Measurements from ENCODE around the gene CSTA. TPM values are rescaled to one million over a fixed set of nuclear protein-coding genes. Genes with fewer than 3 reads are reported as not detected.

Gene CSTA
- total RNA-seq, 1 donor from 2014 or later, result not detected

DNA sequence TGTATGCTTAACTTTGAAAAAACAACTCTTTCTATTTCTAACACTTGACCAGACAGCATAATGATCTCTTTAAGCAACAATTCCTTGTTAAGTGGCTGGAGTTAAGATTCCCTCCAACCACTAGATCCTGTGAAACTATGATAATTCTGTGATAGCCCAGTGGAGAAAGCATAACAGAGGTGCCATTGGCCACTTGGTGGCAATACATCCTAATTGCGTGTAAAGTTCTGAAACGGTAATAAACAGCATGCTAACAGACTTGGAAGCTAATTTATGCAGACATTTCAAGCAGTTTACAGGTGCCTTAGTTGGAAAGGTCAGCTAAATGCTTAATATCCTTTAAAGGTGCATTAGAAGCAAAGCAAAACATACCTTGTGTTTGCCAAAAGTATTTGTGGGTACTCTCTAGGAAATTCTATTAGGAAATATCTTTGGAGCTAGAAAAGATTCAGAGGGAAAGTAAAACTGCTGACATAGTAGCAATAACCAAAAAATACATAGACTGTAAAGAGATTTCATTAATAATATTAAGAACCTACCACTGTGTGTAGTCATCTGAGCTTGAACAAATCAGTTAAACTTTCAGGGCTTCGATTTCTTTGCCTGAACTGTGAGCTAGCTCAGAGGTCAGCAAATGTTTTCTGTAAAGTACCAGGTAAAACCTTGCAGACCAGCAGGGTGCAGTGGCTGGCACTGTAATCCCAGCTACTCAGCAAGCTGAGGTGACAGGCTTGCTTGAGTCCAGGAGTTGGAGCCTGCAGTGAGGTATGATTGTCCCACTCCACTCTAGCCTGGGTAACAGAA is 19.0 kb upstream of the CSTA start:
- POLR2A ChIA-PET, result no interaction called here
- CTCF ChIA-PET, result interaction anchor here (0.7 kb wide), 1 partner anchor 204 kb away, joined by 3 read pairs; no protein-coding TSS in a partner anchor
- Mint-ChIP-seq H3K4me1 (peaks cover under 1% of the 10 kb centered on the region), H3K27me3 (no peaks in the 10 kb centered on the region), H3K27ac (no peak overlapping the region), H3K36me3 (ENCODE audit: low read depth) (no peaks in the 10 kb centered on the region), H3K9me3 (no peaks in the 10 kb centered on the region), H3K4me3 (no peak overlapping the region)
- DNase-seq, result no peak
- intact Hi-C loops (cut with micrococcal nuclease), result no loop called here
- ATAC-seq (ENCODE audit: low read depth), result no peak
- TF ChIP-seq, protein P1, sequence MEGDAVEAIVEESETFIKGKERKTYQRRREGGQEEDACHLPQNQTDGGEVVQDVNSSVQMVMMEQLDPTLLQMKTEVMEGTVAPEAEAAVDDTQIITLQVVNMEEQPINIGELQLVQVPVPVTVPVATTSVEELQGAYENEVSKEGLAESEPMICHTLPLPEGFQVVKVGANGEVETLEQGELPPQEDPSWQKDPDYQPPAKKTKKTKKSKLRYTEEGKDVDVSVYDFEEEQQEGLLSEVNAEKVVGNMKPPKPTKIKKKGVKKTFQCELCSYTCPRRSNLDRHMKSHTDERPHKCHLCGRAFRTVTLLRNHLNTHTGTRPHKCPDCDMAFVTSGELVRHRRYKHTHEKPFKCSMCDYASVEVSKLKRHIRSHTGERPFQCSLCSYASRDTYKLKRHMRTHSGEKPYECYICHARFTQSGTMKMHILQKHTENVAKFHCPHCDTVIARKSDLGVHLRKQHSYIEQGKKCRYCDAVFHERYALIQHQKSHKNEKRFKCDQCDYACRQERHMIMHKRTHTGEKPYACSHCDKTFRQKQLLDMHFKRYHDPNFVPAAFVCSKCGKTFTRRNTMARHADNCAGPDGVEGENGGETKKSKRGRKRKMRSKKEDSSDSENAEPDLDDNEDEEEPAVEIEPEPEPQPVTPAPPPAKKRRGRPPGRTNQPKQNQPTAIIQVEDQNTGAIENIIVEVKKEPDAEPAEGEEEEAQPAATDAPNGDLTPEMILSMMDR (IDR thresholded peaks at IDR 0.05), result no peak

DNA sequence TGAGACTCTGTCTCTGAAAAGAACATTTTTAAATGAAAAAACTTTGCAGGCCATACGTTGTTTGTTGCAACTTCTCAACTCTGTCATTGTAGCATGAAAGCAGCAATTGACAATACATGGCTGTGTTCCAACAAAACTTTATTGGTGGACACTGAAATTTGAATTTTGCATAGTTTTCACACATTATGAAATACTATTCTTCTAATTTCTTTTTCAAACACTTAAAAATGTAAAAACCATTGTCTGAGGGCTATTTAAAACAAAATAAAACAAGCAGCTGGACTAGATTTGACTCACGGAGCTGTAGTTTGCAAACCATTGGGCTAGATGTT is 18.5 kb upstream of the CSTA start:
- Mint-ChIP-seq H3K4me1 (no peaks in the 10 kb centered on the region), H3K36me3 (ENCODE audit: low read depth) (no peaks in the 10 kb centered on the region), H3K27ac (no peak overlapping the region), H3K9me3 (no peaks in the 10 kb centered on the region), H3K4me3 (no peak overlapping the region), H3K27me3 (no peaks in the 10 kb centered on the region)
- DNase-seq (no peak), ATAC-seq (ENCODE audit: low read depth) (no peak)
- ChIA-PET POLR2A (interaction anchor here (0.8 kb wide), 1 partner anchor 19 kb away, joined by 3 read pairs; the partner anchor contains the start of gene CSTA), CTCF (interaction anchor here (0.7 to 0.9 kb wide), 2 partner anchors 11 to 205 kb away, joined by 3 read pairs; no protein-coding TSS in a partner anchor)
- TF ChIP-seq, protein P1 (IDR thresholded peaks at IDR 0.05), result no peak
- intact Hi-C loops (cut with micrococcal nuclease), result no loop called here

DNA sequence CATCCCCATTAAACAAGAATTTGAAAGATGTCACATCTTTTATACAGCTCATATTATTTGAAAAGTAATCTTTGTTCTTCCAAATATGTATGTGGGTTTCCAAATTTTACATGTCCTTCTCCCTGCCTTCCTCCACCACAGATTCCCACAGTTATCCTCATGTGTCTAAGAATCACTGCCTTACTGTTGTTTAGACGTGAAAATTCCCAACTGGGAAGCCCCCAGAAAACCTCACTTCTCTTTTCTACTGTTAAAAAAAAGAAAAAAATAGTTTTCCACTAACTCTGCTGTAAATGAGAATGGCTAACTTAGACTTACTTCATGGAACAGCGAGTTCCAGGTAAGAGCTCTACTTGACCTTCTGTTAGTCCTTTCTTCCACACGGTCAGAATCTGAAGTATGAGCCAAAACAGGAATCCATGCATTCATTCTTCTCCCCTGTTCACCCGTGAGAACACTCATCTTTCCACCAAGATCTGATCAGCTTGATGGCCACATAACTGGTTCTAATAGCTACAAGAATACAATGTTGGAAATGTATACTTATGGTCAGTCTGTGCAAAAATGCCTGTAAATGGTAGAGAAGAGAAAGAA is 17.9 kb upstream of the CSTA start:
- no peaks in the 10 kb centered on the region for H3K9me3 Mint-ChIP-seq
- ChIA-PET CTCF (interaction anchor here (0.7 to 0.9 kb wide), 2 partner anchors 12 to 206 kb away, joined by 3 read pairs; no protein-coding TSS in a partner anchor), POLR2A (interaction anchor here (0.8 kb wide), 1 partner anchor 18 kb away, joined by 3 read pairs; the partner anchor contains the start of gene CSTA)
- no peak for DNase-seq
- intact Hi-C loops (cut with micrococcal nuclease), result no loop called here
- no peak for ATAC-seq (ENCODE audit: low read depth)
- H3K27ac Mint-ChIP-seq, result no peak overlapping the region
- H3K4me3 Mint-ChIP-seq, result no peak overlapping the region
- TF ChIP-seq, protein P1 (IDR thresholded peaks at IDR 0.05), result no peak
- H3K27me3 Mint-ChIP-seq, result no peaks in the 10 kb centered on the region
- no peaks in the 10 kb centered on the region for H3K36me3 Mint-ChIP-seq (ENCODE audit: low read depth)
- no peaks in the 10 kb centered on the region for H3K4me1 Mint-ChIP-seq

DNA sequence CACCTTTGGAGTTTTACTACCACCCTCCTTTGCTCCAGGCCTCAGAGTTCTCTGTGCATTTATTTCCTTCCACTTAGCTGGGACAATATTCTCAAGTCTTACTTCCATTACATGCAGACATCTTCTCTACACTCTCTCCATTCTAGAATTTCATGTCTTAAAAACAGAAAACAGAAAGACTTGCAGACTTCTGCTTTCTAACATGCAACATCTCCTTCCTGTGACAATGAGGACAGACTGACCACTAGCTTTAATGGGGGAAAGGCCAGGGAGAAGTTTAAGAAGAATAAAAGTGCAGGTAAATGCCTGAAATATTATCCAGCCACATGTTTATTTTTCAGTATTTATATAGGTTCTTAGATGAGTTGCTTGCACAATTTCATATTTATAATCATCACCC is 17.1 kb upstream of the CSTA start:
- TF ChIP-seq, protein P1 (IDR thresholded peaks at IDR 0.05), result no peak
- no peak overlapping the region for H3K27ac Mint-ChIP-seq
- ChIA-PET CTCF (no interaction called here), POLR2A (no interaction called here)
- no peaks in the 10 kb centered on the region for H3K36me3 Mint-ChIP-seq (ENCODE audit: low read depth)
- DNase-seq (no peak), ATAC-seq (ENCODE audit: low read depth) (no peak)
- H3K27me3 Mint-ChIP-seq, result no peaks in the 10 kb centered on the region
- no peaks in the 10 kb centered on the region for H3K9me3 Mint-ChIP-seq
- no peaks in the 10 kb centered on the region for H3K4me1 Mint-ChIP-seq
- intact Hi-C loops (cut with micrococcal nuclease), result no loop called here
- H3K4me3 Mint-ChIP-seq, result no peak overlapping the region

DNA sequence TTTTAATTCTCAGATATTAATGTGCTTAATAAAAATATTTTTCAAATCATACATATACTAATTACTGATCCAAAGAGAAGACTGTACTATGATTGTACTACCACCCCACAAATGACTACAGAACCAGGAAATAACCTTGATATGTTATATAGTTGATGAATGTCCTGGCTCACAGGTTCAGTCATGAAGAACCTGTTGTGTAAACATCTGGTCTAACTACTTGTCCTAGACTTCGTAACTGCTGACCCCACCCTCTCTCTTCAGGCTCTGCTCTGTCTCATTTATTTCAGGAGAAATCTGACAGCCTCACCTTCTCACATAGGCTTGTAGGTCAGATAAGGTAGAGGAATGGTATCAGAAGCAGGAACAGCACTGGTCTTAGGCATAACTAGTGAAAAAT is 14.7 kb upstream of the CSTA start:
- peaks cover under 1% of the 10 kb centered on the region for H3K27me3 Mint-ChIP-seq
- no peaks in the 10 kb centered on the region for H3K4me1 Mint-ChIP-seq
- DNase-seq (no peak), ATAC-seq (ENCODE audit: low read depth) (no peak)
- no peaks in the 10 kb centered on the region for H3K36me3 Mint-ChIP-seq (ENCODE audit: low read depth)
- TF ChIP-seq, protein P1 (IDR thresholded peaks at IDR 0.05), result no peak
- intact Hi-C loops (cut with micrococcal nuclease), result no loop called here
- H3K4me3 Mint-ChIP-seq, result no peak overlapping the region
- H3K9me3 Mint-ChIP-seq, result no peaks in the 10 kb centered on the region
- ChIA-PET CTCF (no interaction called here), POLR2A (no interaction called here)
- no peak overlapping the region for H3K27ac Mint-ChIP-seq

All from activated B cell treated with CpG ODN at 0.5 μM for 24 hours (primary cell).